ENCODE measurements around the gene NOD2.
A peak's percentile ranks its signal among the peaks of the same experiment; 100 is the strongest.

Gene NOD2

GRCh38 chr16:50696575-50697420, 3.4 kb downstream of the NOD2 start:
- no peak for DNase-seq (ENCODE audit: low read depth)
- Histone ChIP-seq H3K4me3 (ENCODE audit: low read length) (no peak overlapping the region), H3K9ac (ENCODE audit: low read length) (no peak overlapping the region), H3K36me3 (ENCODE audit: control insufficient read depth, insufficient read depth, low read length, severe bottlenecking) (no peaks in the 10 kb centered on the region), H3K9me3 (ENCODE audit: control insufficient read depth, low read length) (no peaks in the 10 kb centered on the region), H3K27me3 (replicated peaks; ENCODE audit: control insufficient read depth, insufficient read depth, low read length) (peaks cover 7% of the 10 kb centered on the region), H3K4me1 (ENCODE audit: control insufficient read depth, insufficient read depth, low read length) (peaks cover 41% of the 10 kb centered on the region)

- Histone ChIP-seq H3K4me1 (ENCODE audit: control insufficient read depth, insufficient read depth, low read length) (peaks cover 41% of the 10 kb centered on the region), H3K27me3 (replicated peaks; ENCODE audit: control insufficient read depth, insufficient read depth, low read length) (peaks cover 7% of the 10 kb centered on the region), H3K9me3 (ENCODE audit: control insufficient read depth, low read length) (no peaks in the 10 kb centered on the region), H3K9ac (ENCODE audit: low read length) (no peak overlapping the region), H3K36me3 (ENCODE audit: control insufficient read depth, insufficient read depth, low read length, severe bottlenecking) (no peaks in the 10 kb centered on the region), H3K4me3 (ENCODE audit: low read length) (no peak overlapping the region)
- DNase-seq (ENCODE audit: low read depth), result no peak
Observed at GRCh38 chr16:50697421-50697715, 4.0 kb downstream of the NOD2 start.

GRCh38 chr16:50697881-50698767, 4.7 kb downstream of the NOD2 start:
- H3K4me3 ChIP-seq (ENCODE audit: low read length), result peak overlapping the region; percentile 72
- no peaks in the 10 kb centered on the region for H3K9me3 ChIP-seq (ENCODE audit: control insufficient read depth, low read length)
- H3K4me1 ChIP-seq (ENCODE audit: control insufficient read depth, insufficient read depth, low read length), result peaks cover 41% of the 10 kb centered on the region
- peak; percentile 13 for DNase-seq (ENCODE audit: low read depth)
- peaks cover 7% of the 10 kb centered on the region for H3K27me3 ChIP-seq (replicated peaks; ENCODE audit: control insufficient read depth, insufficient read depth, low read length)
- H3K36me3 ChIP-seq (ENCODE audit: control insufficient read depth, insufficient read depth, low read length, severe bottlenecking), result no peaks in the 10 kb centered on the region
- peak overlapping the region; percentile 44 for H3K9ac ChIP-seq (ENCODE audit: low read length)

GRCh38 chr16:50699326-50700159, 6.1 kb downstream of the NOD2 start:
- no peak overlapping the region for H3K4me3 ChIP-seq (ENCODE audit: low read length)
- peaks cover 10% of the 10 kb centered on the region for H3K9me3 ChIP-seq (ENCODE audit: control insufficient read depth, low read length)
- H3K9ac ChIP-seq (ENCODE audit: low read length), result no peak overlapping the region
- H3K27me3 ChIP-seq (replicated peaks; ENCODE audit: control insufficient read depth, insufficient read depth, low read length), result peaks cover 3% of the 10 kb centered on the region
- H3K4me1 ChIP-seq (ENCODE audit: control insufficient read depth, insufficient read depth, low read length), result peaks cover 41% of the 10 kb centered on the region
- H3K36me3 ChIP-seq (ENCODE audit: control insufficient read depth, insufficient read depth, low read length, severe bottlenecking), result no peaks in the 10 kb centered on the region
- DNase-seq (ENCODE audit: low read depth), result no peak

GRCh38 chr16:50702725-50703124, 9.3 kb downstream of the NOD2 start:
- H3K36me3 ChIP-seq (ENCODE audit: control insufficient read depth, insufficient read depth, low read length, severe bottlenecking), result no peaks in the 10 kb centered on the region
- no peak overlapping the region for H3K9ac ChIP-seq (ENCODE audit: low read length)
- DNase-seq (ENCODE audit: low read depth), result no peak

DNA sequence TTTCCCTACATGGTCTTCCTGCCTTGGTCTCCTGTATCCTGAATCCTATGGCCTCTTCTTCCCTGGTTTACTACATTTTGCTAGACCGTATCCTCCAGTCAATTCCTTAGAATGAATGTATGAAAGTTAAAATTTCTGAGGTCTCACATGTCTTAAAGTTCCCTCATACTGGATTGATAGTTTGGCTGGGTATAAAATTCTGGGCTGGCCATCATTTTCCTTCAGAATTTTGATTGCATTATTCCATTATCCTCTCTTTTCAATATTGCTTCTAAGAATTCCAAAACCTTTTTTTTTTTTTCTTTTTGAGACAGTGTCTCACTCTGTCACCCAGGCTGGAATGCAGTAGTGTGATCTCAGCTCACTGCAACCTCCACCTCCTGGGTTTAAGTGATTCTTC, 10.8 kb downstream of the NOD2 start:
- no peaks in the 10 kb centered on the region for H3K27me3 ChIP-seq (replicated peaks; ENCODE audit: control insufficient read depth, insufficient read depth, low read length)
- no peak for DNase-seq (ENCODE audit: low read depth)
- H3K4me3 ChIP-seq (ENCODE audit: low read length), result no peak overlapping the region
- H3K36me3 ChIP-seq (ENCODE audit: control insufficient read depth, insufficient read depth, low read length, severe bottlenecking), result no peaks in the 10 kb centered on the region
- H3K9ac ChIP-seq (ENCODE audit: low read length), result no peak overlapping the region
- H3K9me3 ChIP-seq (ENCODE audit: control insufficient read depth, low read length), result peaks cover 20% of the 10 kb centered on the region
- peaks cover 21% of the 10 kb centered on the region for H3K4me1 ChIP-seq (ENCODE audit: control insufficient read depth, insufficient read depth, low read length)

More at GRCh38 chr16:50702725-50703124, 9.3 kb downstream of the NOD2 start:
- Histone ChIP-seq H3K27me3 (replicated peaks; ENCODE audit: control insufficient read depth, insufficient read depth, low read length) (no peaks in the 10 kb centered on the region), H3K9me3 (ENCODE audit: control insufficient read depth, low read length) (peaks cover 20% of the 10 kb centered on the region), H3K4me1 (ENCODE audit: control insufficient read depth, insufficient read depth, low read length) (peaks cover 24% of the 10 kb centered on the region), H3K4me3 (ENCODE audit: low read length) (no peak overlapping the region)

- H3K9ac ChIP-seq (ENCODE audit: low read length), result no peak overlapping the region
- H3K36me3 ChIP-seq (ENCODE audit: control insufficient read depth, insufficient read depth, low read length, severe bottlenecking), result no peaks in the 10 kb centered on the region
- H3K9me3 ChIP-seq (ENCODE audit: control insufficient read depth, low read length), result peaks cover 20% of the 10 kb centered on the region
- H3K4me1 ChIP-seq (ENCODE audit: control insufficient read depth, insufficient read depth, low read length), result peaks cover 14% of the 10 kb centered on the region
- no peak for DNase-seq (ENCODE audit: low read depth)
- no peaks in the 10 kb centered on the region for H3K27me3 ChIP-seq (replicated peaks; ENCODE audit: control insufficient read depth, insufficient read depth, low read length)
- H3K4me3 ChIP-seq (ENCODE audit: low read length), result no peak overlapping the region
Observed at GRCh38 chr16:50705436-50706110, 12.2 kb downstream of the NOD2 start.

DNA sequence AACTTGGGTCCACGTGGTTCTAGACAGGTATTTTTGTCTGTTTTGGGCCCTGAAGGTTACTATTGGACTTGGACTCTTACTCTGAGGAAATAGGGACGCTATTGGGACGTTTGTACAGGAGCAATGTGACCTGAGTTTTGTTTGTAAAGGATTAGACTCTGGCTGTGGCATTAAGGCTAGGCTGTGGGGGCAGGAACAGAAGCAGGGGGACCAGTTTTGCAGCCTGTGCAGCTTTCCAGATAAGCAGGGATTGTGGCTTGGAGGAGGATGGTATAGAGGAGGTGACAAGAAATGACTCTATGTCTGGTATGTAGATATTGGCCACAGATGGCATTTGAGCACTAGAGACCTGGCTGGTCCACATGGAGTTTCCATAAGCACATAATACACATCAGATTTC, 12.8 kb downstream of the NOD2 start:
- Histone ChIP-seq H3K27me3 (replicated peaks; ENCODE audit: control insufficient read depth, insufficient read depth, low read length) (no peaks in the 10 kb centered on the region), H3K36me3 (ENCODE audit: control insufficient read depth, insufficient read depth, low read length, severe bottlenecking) (no peaks in the 10 kb centered on the region), H3K4me3 (ENCODE audit: low read length) (no peak overlapping the region), H3K9ac (ENCODE audit: low read length) (no peak overlapping the region), H3K9me3 (ENCODE audit: control insufficient read depth, low read length) (peaks cover 20% of the 10 kb centered on the region), H3K4me1 (ENCODE audit: control insufficient read depth, insufficient read depth, low read length) (peaks cover 14% of the 10 kb centered on the region)
- DNase-seq (ENCODE audit: low read depth), result no peak

DNA sequence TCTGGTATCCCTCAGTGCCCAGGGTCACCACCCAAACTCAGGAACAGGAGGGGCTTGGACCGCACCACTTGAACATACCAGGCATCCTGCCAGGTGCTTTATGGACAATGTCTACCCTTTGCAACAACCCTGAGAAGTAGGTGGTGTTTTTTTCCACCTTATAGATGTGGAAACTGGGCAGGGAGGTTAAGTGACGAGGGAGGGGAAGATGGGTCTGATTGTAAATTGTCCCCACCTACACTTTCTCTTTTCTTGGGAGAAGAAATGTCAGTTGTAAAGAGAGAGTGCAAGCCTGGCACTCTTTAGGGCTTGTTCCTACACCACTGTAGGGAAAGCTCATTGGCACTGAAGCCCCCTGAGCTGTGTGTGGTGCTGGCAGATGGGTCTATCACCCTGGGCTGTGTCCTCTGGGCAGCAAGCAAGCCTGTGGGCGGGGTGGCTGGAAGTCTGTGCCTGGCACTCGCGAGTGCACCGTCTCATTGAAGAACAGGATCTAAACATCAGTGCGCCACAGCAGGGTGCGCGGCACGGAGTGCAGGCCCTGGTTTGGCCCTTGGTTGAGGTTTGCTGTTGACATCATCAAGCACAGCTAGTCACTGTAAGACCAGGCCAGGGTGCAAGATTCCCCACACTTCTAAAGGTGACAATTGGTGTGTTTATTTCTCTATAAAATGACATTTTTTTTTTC, 15.1 kb downstream of the NOD2 start:
- Histone ChIP-seq H3K27me3 (replicated peaks; ENCODE audit: control insufficient read depth, insufficient read depth, low read length) (no peaks in the 10 kb centered on the region), H3K4me1 (ENCODE audit: control insufficient read depth, insufficient read depth, low read length) (peaks cover 25% of the 10 kb centered on the region), H3K9me3 (ENCODE audit: control insufficient read depth, low read length) (peaks cover 20% of the 10 kb centered on the region), H3K4me3 (ENCODE audit: low read length) (no peak overlapping the region), H3K9ac (ENCODE audit: low read length) (no peak overlapping the region), H3K36me3 (ENCODE audit: control insufficient read depth, insufficient read depth, low read length, severe bottlenecking) (no peaks in the 10 kb centered on the region)
- DNase-seq (ENCODE audit: low read depth), result no peak

- Histone ChIP-seq H3K36me3 (ENCODE audit: control insufficient read depth, insufficient read depth, low read length, severe bottlenecking) (no peaks in the 10 kb centered on the region), H3K9ac (ENCODE audit: low read length) (no peak overlapping the region), H3K27me3 (replicated peaks; ENCODE audit: control insufficient read depth, insufficient read depth, low read length) (no peaks in the 10 kb centered on the region), H3K4me1 (ENCODE audit: control insufficient read depth, insufficient read depth, low read length) (peaks cover 31% of the 10 kb centered on the region), H3K4me3 (ENCODE audit: low read length) (no peak overlapping the region), H3K9me3 (ENCODE audit: control insufficient read depth, low read length) (peaks cover 14% of the 10 kb centered on the region)
- DNase-seq (ENCODE audit: low read depth), result no peak
Observed at GRCh38 chr16:50709061-50709684, 15.8 kb downstream of the NOD2 start.
